PC-3 (cell line): ENCODE data around the gene SERTAD3. TPM values are rescaled to one million over a fixed set of nuclear protein-coding genes. Genes with fewer than 3 reads are reported as not detected.

Experiments used
- ATAC-seq: fragments of 200-7000 bp; cut with Tn5 transposase; 2 replicates; pipeline ENCODE4 v1.9.1; 2020; ENCODE audit warnings: mild to moderate bottlenecking, moderate library complexity
- BruUV-seq: library from RNA; stranded (reverse); fragments of 400-500 nt; replicated peaks from 2 replicates; lab custom pipeline; 2021; lab: Mats Ljungman, UMichigan
- CTCF ChIA-PET: fragments of 300-600 bp; sonication (Branson Sonifier 250); formaldehyde crosslinking; loops from one replicate; lab custom pipeline; 2022; ENCODE audit warnings: antibody characterized with exemption; lab: Charles Lee
- POLR2A ChIA-PET: fragments of 300-600 bp; sonication (Branson Sonifier 250); formaldehyde crosslinking; loops from one replicate; lab custom pipeline; 2022; ENCODE audit warnings: antibody characterized with exemption; ENCODE audit not compliant: unreplicated experiment; lab: Charles Lee
- DNase-seq: peaks from one replicate; pipeline ENCODE4 v3.0.0-alpha.2; 2015
- H2AFZ ChIP-seq: fragments of 300-600 bp; sonication (generic); 2 replicates; pipeline ENCODE4 v1.6.0; 2016; ENCODE audit warnings: antibody characterized with exemption, low read length
- H3F3A ChIP-seq: fragments of 300-600 bp; sonication (generic); one replicate; pipeline ENCODE4 v1.6.0; 2017; ENCODE audit warnings: antibody characterized with exemption, low read length, control low read depth, mild to moderate bottlenecking; ENCODE audit not compliant: unreplicated experiment
- H3K27ac ChIP-seq: fragments of 300-600 bp; sonication (generic); 2 replicates; pipeline ENCODE4 v1.5.1; 2016; ENCODE audit warnings: mild to moderate bottlenecking, low read length
- H3K27me3 ChIP-seq: fragments of 300-600 bp; sonication (generic); 2 replicates; pipeline ENCODE4 v1.6.1; 2016; ENCODE audit warnings: low read length, mixed read lengths
- H3K36me3 ChIP-seq: fragments of 300-600 bp; sonication (generic); 2 replicates; pipeline ENCODE4 v1.6.1; 2016; ENCODE audit warnings: low read depth, mixed run types, low read length, mixed read lengths
- H3K4me1 ChIP-seq: fragments of 300-600 bp; sonication (generic); 2 replicates; pipeline ENCODE4 v1.5.1; 2016; ENCODE audit warnings: low read length; ENCODE audit not compliant: insufficient read depth
- H3K4me2 ChIP-seq: fragments of 300-600 bp; sonication (generic); 2 replicates; pipeline ENCODE4 v1.6.0; 2016; ENCODE audit warnings: low read length
- H3K4me3 ChIP-seq: fragments of 300-600 bp; sonication (generic); 2 replicates; pipeline ENCODE4 v1.5.1; 2016; ENCODE audit warnings: mild to moderate bottlenecking, low read length, mixed read lengths
- H3K79me2 ChIP-seq: fragments of 300-600 bp; sonication (generic); 2 replicates; pipeline ENCODE4 v1.6.1; 2017; ENCODE audit warnings: low read length, mixed read lengths
- H3K9ac ChIP-seq: fragments of 300-600 bp; sonication (generic); 2 replicates; pipeline ENCODE4 v1.6.0; 2016; ENCODE audit warnings: mild to moderate bottlenecking, low read length
- H3K9me2 ChIP-seq: fragments of 300-600 bp; sonication (generic); replicated peaks from 2 replicates; pipeline ENCODE4 v1.6.1; 2016; ENCODE audit warnings: mixed run types, low read length, mixed read lengths
- H3K9me3 ChIP-seq: fragments of 300-600 bp; sonication (generic); 2 replicates; pipeline ENCODE4 v1.6.1; 2016; ENCODE audit warnings: low read length, mixed read lengths
- H4K20me1 ChIP-seq: fragments of 300-600 bp; sonication (generic); 2 replicates; pipeline ENCODE4 v1.6.1; 2016; ENCODE audit warnings: low read length, mixed read lengths
- CTCF ChIP-seq: fragments of 300-600 bp; sonication (generic); conservative IDR thresholded peaks from 2 replicates; pipeline ENCODE4 v1.5.1; 2017; ENCODE audit warnings: antibody characterized with exemption, low read depth, mild to moderate bottlenecking, low read length
- EZH2 ChIP-seq: fragments of 300-600 bp; sonication (generic); IDR thresholded peaks from one replicate; pipeline ENCODE4 v1.6.1; 2017; ENCODE audit warnings: antibody characterized with exemption, mild to moderate bottlenecking, low read length; ENCODE audit not compliant: unreplicated experiment
- EZH2phosphoT487 ChIP-seq: fragments of 300-600 bp; sonication (generic); IDR thresholded peaks from 2 replicates; pipeline ENCODE4 v1.6.1; 2018; ENCODE audit warnings: mild to moderate bottlenecking, antibody characterized with exemption, low read length, borderline replicate concordance
- intact Hi-C: fragments of 100-400 bp; cut with micrococcal nuclease; formaldehyde crosslinking; loops from 2 replicates; pipeline ENCODE4 v1.9.0; 2023
- total RNA-seq: library from RNA; depleted of rRNA; stranded (reverse); fragments of >200 nt; gene quantifications from 2 replicates; pipeline ENCODE4 v1.2.3, GENCODE V29; 2014

The SERTAD3 gene
- total RNA-seq, 1 experiment from 2014 or later: 7.9 TPM

GRCh38 chr19:40400559-40400958 lies 43.6 kb downstream of the SERTAD3 start:
- TF ChIP-seq EZH2: no peak
- no peak for TF ChIP-seq CTCF
- TF ChIP-seq EZH2phosphoT487: no peak
- H3K79me2 ChIP-seq: no peaks in the 10 kb centered on the region
- ChIA-PET CTCF (no interaction called here), POLR2A (no interaction called here)
- H4K20me1 ChIP-seq: no peaks in the 10 kb centered on the region
- H3K4me1 ChIP-seq: peaks cover 4% of the 10 kb centered on the region; the same call in 1 of the 2 replicates
- H3K27ac ChIP-seq: no peak overlapping the region
- BruUV-seq: no TSS peak
- H3K36me3 ChIP-seq: no peaks in the 10 kb centered on the region
- no peak overlapping the region for H2AFZ ChIP-seq
- no peak overlapping the region for H3K9ac ChIP-seq
- ATAC-seq (no peak), DNase-seq (no peak)
- no peaks in the 10 kb centered on the region for H3K9me2 ChIP-seq
- no peak overlapping the region for H3K4me3 ChIP-seq
- no peak overlapping the region for H3K4me2 ChIP-seq
- intact Hi-C loops: no loop called here
- no peaks in the 10 kb centered on the region for H3K27me3 ChIP-seq
- no peaks in the 10 kb centered on the region for H3K9me3 ChIP-seq
- no peaks in the 10 kb centered on the region for H3F3A ChIP-seq

GRCh38 chr19:40398417-40399131 lies 45.6 kb downstream of the SERTAD3 start:
- no peak for TF ChIP-seq EZH2
- TF ChIP-seq EZH2phosphoT487: no peak
- TF ChIP-seq CTCF: no peak
- H3K4me3 ChIP-seq: no peak overlapping the region
- ChIA-PET CTCF (no interaction called here), POLR2A (no interaction called here)
- DNase-seq (no peak), ATAC-seq (no peak)
- H3K27ac ChIP-seq: no peak overlapping the region
- H3K27me3 ChIP-seq: no peaks in the 10 kb centered on the region
- H3K9me3 ChIP-seq: no peaks in the 10 kb centered on the region
- intact Hi-C loops: no loop called here
- BruUV-seq: no TSS peak
- no peaks in the 10 kb centered on the region for H3K36me3 ChIP-seq
- no peaks in the 10 kb centered on the region for H3F3A ChIP-seq
- H2AFZ ChIP-seq: no peak overlapping the region
- no peaks in the 10 kb centered on the region for H3K9me2 ChIP-seq
- no peak overlapping the region for H3K9ac ChIP-seq
- no peak overlapping the region for H3K4me2 ChIP-seq
- H3K79me2 ChIP-seq: no peaks in the 10 kb centered on the region
- peaks cover 4% of the 10 kb centered on the region; the same call in 1 of the 2 replicates for H3K4me1 ChIP-seq
- H4K20me1 ChIP-seq: no peaks in the 10 kb centered on the region

- Histone ChIP-seq H3K9ac (no peak overlapping the region), H3F3A (no peaks in the 10 kb centered on the region), H3K27ac (no peak overlapping the region), H3K4me3 (no peak overlapping the region), H3K9me2 (no peaks in the 10 kb centered on the region), H3K27me3 (no peaks in the 10 kb centered on the region), H2AFZ (no peak overlapping the region), H4K20me1 (no peaks in the 10 kb centered on the region), H3K4me2 (no peak overlapping the region), H3K9me3 (no peaks in the 10 kb centered on the region), H3K36me3 (no peaks in the 10 kb centered on the region), H3K79me2 (no peaks in the 10 kb centered on the region), H3K4me1 (peaks cover 7% of the 10 kb centered on the region; the same call in 1 of the 2 replicates)
- TF ChIP-seq CTCF: no peak
- no peak for TF ChIP-seq EZH2phosphoT487
- no peak for TF ChIP-seq EZH2
- POLR2A ChIA-PET: no interaction called here
- no TSS peak for BruUV-seq
- CTCF ChIA-PET: no interaction called here
- intact Hi-C loops: no loop called here
- DNase-seq: no peak
- ATAC-seq: no peak
Measured at GRCh38 chr19:40397568-40397906, 46.6 kb downstream of the SERTAD3 start.
